GM21515 (cell line): ENCODE measurements around the gene NAP1L4.

ENCODE experiments used
- ATAC-seq: cut with Tn5 transposase; IDR thresholded peaks from one replicate; pipeline ENCODE4 v1.9.1; 2021; ENCODE audit not compliant: unreplicated experiment

The NAP1L4 gene

DNA sequence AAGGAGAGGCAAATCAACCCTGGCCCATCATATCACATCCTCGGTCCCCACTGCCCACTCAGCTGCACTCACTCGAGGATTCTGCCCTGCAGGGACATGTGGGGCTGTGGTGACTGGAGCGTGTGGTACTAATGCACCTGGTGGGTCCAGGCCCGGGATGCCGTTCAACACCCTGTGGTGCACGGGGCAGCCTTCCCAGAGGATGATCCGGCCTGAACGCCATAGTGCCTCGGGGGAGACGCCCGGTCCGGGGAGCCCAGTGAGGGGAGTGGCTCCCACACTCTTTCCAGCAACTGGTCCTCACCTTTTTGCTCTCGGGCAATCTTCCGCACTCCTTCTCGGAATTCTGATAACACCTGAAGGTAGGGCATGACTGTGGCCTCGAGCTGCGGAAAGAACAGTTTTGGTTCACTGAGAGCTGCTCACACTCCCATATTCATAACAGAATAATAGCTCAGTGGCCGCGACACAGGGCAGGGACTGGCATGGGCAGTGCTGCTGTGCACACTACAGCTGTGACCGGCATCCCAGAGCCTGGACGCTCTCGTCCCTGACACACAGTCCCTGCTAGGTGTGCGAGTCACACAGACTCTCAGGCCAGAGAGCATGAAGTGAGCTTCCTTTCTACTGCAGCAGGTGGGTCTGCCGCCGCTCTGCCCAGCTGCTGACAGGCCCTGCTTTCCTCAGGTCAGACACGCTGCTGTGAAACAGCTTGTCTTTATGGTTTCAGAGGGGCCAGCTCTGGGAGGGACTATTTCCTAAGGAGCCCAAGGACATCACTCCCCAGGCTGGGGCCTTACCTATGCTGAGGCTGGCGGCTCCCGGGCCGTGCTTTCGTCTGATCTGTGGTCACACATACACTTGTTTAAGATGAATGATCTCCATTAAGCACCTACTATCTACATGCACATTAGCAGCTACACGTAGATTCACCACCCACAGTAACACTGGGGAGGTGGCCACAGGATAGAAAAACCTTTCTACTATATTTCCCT, 20.1 kb upstream of the NAP1L4 start:
- no peak for ATAC-seq

DNA sequence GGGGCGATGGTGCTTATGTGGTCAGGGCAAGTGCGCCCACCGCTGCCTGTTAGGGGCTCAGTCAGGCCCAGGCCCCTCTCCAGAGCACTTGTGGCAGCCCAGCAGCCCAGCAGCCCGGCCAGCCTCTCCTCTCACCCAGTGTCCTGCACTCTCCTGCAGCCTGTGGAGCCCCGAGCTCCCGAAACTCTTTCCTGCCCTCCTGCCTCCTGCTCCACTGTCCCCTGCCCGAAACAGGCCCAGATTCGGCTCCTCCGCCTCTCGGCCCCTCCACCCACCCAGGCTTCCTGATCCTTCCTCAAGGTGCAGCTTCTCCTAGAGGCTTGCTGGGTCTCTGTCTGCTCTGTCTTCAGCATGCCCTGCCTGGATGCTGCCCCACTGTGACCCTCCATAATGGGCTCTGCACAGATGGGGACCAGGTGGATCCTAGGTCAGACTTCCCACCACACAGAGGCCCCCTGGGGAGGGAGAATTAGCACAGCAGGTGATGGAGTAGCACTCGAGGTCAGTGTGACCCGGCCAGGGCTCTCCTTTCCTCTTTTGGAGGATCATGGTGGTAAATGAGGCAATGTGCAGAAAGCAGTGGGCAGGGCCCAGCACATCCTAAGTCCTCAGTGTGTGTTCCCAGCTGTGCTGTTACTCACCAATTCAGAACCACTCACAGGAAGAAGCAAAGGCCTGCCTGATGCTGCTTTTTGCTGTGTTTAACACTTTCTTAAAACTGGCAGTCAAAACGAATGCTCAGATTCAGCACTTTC, 18.6 kb upstream of the NAP1L4 start:
- no peak for ATAC-seq

DNA sequence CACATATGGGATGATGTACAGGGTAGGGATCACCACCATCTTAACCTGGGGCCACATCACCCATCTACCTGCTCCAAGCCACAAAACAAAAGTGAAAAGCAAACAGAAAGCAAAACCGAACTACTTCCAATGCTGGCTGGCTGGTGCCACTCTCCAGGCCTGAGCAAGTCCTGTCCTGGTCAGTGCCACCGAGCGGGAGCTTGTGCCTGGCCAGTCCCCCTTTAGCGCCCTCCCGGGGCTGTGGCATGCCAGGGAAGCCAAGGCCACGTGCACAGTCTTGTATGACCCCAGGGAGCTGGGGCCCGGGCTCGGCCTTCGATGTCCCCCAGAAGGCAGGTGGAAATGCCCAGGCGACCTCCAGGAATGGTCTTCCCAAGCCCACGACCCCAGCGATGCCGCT, 17.9 kb upstream of the NAP1L4 start:
- no peak for ATAC-seq

DNA sequence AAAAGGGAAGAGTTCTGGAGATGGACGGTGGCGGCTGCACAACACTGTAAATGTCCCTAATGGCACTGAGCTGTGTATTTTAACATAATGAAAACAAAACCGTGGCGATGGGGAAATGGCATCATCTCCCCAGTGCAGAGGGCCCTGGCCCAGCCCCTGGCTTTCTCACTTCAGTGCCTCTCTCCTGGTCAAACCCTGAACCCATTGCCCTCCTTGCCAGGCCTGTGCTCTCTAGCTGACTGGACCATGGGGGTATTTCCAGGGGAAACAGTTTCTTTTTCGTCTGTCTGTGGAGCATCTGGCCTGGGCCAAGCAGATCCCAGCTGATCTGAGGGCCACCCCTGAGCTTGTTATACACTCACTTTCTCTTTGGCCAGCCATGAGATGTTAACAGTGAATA, 17.4 kb upstream of the NAP1L4 start:
- no peak for ATAC-seq

DNA sequence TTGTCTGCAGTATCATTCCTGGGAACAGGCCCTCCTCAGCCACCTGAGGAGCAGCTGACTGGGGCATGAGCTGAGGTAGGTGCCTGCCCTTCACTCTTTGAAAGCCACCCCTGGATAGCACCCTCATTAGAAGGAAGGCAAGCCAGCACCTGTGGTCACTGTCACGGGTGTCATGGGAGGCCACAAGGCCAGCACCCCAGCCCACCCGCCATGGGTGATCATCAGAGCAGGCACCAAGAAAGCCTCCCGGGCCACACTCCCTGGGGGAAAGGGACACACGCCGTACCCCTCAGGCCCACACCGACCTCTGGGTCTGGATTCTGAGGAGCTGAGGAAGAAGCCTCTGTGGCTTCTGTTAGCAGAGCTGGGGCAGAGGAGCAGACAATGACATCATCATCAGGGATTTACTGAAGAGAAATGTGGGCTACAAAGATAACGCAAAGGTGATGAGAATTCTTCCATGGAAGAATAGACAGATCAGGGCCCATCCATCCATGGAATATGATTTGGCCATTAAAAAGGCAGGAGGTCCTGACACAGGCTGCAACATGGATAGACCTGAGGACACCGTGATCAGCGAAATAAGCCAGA, 16.7 kb upstream of the NAP1L4 start:
- ATAC-seq, result no peak

DNA sequence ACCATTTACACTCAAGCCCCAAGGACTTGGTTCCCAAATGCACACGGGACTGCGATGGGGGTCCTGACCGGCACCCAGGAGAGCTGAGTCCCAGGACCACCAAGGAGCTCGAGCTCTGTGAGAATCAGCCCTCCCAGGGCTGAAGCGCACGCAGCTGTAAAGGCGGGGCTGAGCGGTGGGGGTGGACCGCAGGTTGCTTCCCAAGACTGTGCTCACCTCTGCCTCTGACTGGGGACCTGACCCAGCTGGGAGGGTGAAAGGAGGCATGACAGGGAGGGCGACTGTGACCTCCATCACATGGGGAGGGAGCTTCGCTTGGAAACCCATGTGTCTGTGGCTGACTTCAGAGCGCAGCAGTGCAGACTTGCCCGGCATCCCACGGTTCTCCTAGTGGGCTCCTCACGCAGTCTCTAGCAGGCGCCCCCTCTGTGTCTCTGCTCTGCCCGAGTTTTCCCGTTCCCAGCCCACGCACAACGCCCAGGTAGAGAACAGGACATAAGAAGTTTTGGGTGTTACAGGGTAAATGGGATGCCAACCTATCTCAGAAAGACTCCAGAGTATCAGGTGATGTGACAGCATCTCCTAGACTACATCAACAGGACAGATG, 15.4 kb upstream of the NAP1L4 start:
- no peak for ATAC-seq

DNA sequence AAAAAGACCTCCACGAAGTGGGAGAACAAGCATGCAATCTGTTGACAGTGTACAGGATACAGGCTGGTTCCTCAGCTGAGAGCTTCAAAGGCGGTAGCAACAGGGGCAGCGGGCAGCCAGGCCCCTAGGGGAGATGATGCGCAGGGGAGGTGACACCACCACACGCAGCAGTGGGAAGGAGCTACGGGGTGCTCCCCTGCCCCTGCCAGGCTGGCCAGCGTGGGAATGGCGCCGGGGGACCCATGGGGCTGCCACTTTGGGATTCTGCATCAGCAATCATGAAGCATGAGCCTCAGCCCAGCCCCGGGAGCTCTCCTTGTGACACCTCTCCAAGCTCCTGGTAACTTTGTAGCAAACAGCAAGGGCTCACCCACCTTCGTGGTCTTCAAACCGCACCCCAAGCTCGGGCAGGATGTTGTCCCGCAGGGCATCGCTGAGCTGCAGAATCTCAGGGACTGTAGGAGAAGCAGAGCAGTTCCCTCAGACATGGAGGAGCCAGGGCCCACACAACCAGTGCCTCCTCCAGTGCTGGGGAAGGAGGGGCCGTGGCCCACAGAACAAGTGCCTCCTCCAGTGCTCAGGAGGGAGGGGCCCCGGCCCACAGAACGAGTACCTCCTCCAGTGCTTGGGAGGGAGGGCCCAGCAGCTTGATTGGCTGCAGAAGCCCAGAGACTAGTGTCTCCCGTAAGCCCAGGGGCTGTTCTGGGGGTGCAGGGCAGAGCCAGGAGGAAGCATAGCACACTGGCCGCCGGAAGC, 14.6 kb upstream of the NAP1L4 start:
- ATAC-seq, result no peak

DNA sequence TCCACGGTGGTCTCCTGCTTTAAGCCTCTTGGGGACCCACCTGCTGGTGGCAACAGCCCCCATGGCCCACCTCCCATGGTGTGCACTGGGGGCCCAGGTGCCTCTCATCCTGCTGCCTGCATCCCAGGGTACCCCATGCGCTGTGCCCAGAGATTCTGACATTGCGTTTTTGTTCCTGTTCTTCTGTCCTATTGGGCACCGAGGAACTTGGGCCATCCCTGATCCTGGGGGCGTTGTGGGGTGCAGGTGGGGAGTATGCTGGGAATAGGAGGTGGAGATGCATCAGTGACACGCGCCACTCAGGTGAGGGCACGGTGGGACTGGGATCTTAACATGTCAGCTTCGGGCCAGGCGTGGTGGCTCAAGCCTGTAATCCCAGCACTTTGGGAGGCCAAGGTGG, 12.4 kb upstream of the NAP1L4 start:
- no peak for ATAC-seq

DNA sequence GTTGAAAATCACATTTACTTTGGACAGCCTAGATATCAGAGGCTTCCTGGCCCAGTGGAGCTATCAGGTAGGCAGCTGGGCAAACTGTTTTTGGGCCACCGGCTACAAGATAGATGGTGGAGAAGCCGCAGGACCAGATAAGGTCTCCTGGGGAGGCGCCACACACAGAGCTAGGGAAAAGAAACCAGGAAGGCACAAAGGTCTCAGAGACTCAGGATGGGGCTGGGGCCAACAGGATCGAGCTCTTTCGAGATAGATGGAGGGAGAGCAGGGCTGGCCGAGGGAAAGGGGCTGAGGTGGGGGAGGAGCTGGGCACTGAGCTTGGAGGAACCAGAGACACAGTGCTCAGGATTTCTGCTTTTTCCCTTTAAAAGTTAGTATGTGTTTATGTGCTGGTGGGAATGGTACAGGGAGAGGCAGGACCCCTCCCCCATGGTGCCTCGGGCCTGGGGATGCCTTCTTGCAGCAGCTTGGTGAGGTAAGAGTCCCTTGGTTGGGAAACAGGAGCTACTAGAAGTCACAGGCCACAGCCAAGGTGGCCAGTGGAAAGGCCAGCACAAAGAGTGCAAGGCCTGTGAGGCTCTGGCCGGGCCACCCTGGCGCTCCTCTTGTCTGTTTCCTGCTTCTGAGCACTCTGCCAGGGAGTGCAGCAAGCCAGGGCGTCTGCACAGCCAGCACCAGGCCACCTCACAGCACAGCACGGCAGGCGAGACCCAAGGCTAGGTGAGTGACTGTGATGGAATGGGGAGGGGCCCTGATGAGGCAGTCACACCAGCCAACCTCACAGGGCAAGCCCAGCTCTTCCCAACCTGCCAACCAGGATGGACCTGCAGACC, 11.5 kb upstream of the NAP1L4 start:
- no peak for ATAC-seq

DNA sequence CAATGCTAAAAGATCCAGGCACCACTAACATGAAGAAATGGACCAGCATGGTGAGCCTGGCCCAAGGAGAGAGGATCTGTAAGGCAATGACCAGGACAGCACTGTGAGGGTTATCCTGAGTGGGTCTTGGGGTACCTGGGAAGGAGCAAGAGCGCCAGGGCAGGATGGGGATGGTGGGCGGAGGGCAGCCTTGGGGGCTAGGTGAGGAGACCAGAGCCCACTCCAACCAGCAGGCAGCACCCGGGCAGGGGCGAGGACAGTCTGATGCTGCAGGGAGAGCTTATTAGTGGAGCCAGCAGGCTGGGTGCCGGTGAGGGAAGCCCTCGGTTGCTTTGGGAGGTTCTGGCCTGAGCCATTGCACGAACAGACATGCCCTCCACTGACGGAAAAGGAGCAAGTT, 10.7 kb upstream of the NAP1L4 start:
- ATAC-seq, result no peak

DNA sequence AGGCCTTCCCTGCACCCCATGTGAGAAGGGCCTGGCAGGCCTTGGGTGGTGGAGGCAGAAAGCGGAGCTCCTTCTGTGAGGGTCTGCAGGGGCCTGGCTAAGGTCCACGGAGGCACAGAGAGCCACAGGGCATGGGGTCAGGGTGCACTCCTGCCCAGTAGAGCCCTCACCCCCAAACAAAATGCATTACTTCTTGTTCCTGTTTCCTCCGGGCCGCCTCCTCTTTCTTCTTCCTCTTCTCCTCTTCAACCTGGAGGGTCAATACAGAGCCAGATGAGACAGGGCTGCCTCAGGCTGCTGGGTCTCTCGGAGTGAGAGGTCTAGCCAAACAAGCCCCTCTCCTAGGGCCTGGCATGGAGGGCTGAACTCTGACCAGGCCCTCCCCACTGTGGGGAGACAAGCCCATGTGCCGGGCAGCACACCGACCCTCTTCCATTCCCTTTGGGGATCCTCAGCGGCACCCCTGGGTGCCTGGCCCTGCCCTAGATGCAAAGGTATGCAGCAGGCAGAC, 10.3 kb upstream of the NAP1L4 start:
- ATAC-seq, result no peak

DNA sequence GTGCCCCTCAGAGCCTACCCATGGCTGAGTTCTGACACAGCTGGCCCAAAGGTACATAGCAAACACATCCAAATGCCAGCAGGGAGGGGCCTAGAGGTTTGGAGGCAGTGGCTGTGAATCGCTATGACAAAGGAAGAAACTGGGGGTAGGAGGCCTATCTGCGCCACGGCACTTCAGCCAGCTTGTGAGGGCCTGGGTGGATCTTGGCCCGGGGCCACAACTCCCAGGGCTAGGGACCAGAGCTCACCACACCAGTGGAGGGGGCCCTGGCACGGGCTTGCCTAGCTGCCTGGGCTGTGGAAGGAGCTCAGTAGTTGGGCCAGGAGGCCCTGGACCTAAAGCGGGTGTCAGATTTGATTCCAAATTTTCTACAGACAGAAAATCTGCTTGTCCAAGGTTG, 9.4 kb upstream of the NAP1L4 start:
- ATAC-seq, result no peak

DNA sequence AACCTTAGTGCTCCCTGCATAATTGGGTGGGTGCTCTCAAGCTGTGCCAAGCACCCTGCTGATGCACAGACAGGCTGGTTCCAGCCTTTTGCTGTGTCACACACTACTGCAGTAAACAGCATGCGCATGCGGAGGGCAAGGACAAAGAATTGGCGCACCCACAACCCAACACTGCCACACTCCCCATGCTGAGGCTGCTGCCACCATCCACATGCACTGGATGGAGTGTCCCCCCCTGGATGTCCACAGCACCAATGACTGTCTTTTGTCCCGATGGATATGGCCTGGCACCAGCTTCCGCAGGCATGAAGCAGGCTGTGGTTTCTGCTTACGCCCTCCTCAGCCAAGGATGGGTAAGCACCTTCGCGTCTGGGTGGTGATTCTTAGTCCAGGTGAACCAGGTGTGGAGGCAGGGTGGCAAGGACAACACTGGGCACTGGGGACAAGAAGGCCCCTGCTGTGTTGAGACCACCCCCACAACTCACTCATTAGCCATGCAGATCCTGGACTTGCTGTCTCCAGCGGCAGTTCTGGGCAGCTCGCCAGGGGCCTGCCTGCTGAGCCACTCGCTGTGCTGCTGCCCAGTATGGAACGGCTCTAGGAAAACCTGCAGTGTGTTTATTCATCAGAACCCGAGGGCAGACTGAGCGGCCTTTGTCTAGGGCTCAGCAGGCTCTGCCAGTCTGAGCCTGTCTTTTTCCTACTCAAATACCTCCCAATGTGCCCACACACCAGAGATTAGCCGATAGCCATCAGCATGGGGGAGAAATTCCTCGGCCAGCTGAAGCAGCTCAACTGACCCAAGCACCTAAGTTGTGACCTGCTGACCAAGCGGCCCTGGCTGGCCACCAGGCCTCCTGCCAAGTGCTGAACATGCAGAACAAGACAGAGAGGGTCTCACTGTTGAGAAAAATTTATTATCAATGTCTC, 8.2 kb upstream of the NAP1L4 start:
- ATAC-seq, result no peak

DNA sequence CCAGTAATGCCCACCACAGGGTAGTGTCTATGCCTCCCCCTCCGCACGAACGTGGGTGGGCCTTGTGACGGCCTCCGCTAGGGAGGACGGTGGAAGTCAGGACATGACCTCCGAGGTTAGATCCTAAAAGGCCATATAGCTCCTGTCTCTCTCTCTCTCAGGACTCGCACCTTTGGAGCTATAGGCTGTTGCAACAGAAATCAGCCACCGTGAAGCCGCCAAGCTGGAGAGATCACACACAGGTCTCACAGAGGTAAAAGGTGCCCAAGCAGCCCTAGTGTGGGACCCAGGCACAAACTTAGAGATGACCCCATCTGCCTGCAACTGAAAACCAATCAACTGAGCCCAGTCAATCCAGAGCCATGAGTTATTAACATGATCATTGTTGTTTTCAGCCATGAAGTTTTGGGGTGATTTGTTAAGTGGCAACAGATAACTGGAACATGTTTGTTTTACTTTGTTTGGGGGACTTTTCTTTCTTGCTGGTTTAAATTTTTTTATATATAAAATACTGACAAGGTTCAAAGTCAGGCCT, 7.4 kb upstream of the NAP1L4 start:
- no peak for ATAC-seq

DNA sequence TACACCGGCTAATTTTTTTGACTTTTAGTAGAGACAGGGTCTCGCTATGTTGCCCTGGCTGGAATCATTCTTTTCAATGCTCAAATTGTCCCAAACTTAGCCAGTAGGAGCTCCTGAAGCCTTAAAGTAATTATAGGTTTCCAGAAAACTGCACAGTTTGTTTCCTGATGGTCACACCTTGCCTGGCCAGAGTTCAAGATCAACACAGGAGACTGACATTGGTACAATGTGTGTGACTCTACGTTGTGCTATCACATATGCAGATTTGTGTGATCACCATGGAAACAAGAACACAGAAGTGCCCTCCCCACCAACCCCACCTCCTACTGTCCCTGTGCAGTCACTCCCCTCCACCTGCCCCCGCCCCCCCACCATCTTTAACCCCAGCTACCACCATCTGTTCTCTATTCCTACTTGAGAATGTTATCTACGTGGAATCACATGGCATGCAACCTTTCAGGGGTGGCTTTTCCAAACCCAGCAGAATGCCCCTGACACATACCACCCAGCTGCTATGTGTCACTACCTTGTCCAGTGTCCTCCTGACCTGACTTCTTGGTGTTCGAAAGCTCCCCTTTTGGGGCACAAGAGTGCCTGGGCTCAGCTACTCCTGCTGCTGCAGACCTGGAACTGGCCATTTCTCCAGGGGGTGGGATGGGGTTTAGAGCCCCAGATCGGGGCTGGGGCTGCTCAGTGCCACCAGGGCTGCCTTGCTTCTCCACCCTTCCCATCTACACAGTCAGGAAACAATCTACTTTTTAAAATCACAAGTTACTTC, 6.1 kb upstream of the NAP1L4 start:
- no peak for ATAC-seq

DNA sequence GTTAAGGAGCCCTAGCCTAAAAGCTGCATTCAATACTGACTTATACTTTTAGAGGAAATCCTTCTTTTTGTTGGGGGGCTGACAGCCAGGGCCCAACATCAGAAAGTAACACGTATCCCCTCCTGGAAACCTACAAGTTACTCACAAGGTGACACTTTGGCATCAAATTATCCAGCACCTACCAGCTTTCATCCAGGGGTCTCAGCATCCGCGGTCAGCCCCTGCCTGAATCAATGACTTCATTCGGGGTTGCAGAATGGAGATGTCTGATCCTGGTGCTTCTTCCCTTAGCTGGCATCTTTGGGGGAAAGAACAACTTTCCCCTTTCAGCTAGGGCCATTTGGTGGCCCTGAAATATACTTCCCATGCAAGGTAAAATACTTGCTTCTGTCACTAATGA, 5.3 kb upstream of the NAP1L4 start:
- ATAC-seq, result no peak

DNA sequence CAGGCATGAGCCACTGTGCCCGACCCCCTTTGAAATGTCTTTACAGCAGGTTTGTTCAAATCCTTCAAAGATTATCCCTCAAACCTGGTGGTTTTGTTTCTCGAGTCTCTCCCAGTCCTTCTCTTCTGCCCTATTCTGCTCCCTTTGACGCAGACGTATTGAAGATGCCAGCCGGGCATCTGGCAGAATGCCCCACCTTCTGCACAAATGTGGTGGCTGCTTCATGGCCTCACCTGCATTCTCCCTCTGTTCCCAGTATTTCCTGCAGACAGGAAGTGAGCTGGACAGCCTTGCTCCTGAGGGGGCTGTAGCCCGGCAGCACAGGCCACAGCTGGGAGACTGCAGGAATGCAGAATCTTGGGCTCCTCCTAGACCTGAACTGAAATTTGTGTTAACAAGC, 4.8 kb upstream of the NAP1L4 start:
- no peak for ATAC-seq
